H9 (cell line): ENCODE measurements around the gene SLC6A19. TPM values are rescaled to one million over a fixed set of nuclear protein-coding genes. Genes with fewer than 3 reads are reported as not detected.

Source experiments
- DNase-seq: peaks from one replicate; pipeline ENCODE4 v3.0.0-alpha.2; 2017
- H2AFZ ChIP-seq: one replicate; pipeline ENCODE4 v1.6.1; 2013; ENCODE audit warnings: mild to moderate bottlenecking, low read length, control low read depth, moderate library complexity
- H2AK5ac ChIP-seq: 2 replicates; pipeline ENCODE4 v1.6.1; 2013; ENCODE audit warnings: low read length, control low read depth, mixed read lengths; ENCODE audit not compliant: insufficient read length
- H2BK120ac ChIP-seq: one replicate; pipeline ENCODE4 v1.6.1; 2013; ENCODE audit warnings: low read depth, mild to moderate bottlenecking, low read length, control low read depth, inconsistent platforms; ENCODE audit not compliant: poor library complexity, severe bottlenecking
- H2BK12ac ChIP-seq: 2 replicates; pipeline ENCODE4 v1.6.1; 2013; ENCODE audit warnings: low read length, control low read depth, mixed read lengths, low read depth; ENCODE audit not compliant: insufficient read length
- H2BK15ac ChIP-seq: 2 replicates; pipeline ENCODE4 v1.6.1; 2013; ENCODE audit warnings: low read depth, low read length, control low read depth
- H2BK20ac ChIP-seq: one replicate; pipeline ENCODE4 v1.6.1; 2013; ENCODE audit warnings: low read depth, mild to moderate bottlenecking, low read length, control low read depth, inconsistent platforms; ENCODE audit not compliant: poor library complexity, severe bottlenecking
- H2BK5ac ChIP-seq: 2 replicates; pipeline ENCODE4 v1.6.1; 2013; ENCODE audit warnings: low read length, control low read depth, mixed read lengths; ENCODE audit not compliant: insufficient read length
- H3K14ac ChIP-seq: 2 replicates; pipeline ENCODE4 v1.6.1; 2013; ENCODE audit warnings: low read length, control low read depth; ENCODE audit not compliant: insufficient read depth
- H3K18ac ChIP-seq: 2 replicates; pipeline ENCODE4 v1.6.1; 2013; ENCODE audit warnings: low read depth, mild to moderate bottlenecking, mixed read lengths, low read length, control low read depth; ENCODE audit not compliant: insufficient read length
- H3K23ac ChIP-seq: 2 replicates; pipeline ENCODE4 v1.6.1; 2013; ENCODE audit warnings: low read length, control low read depth, mixed read lengths, low read depth; ENCODE audit not compliant: insufficient read length
- H3K23me2 ChIP-seq: 2 replicates; pipeline ENCODE4 v1.6.1; 2013; ENCODE audit warnings: low read depth, mild to moderate bottlenecking, mixed read lengths, low read length, control low read depth; ENCODE audit not compliant: insufficient read length, poor library complexity, severe bottlenecking
- H3K27ac ChIP-seq: 2 replicates; pipeline ENCODE4 v1.5.1; 2013; ENCODE audit warnings: low read length, control low read depth, mixed read lengths, low read depth; ENCODE audit not compliant: insufficient read length
- H3K27me3 ChIP-seq: 2 replicates; pipeline ENCODE4 v1.6.1; 2013; ENCODE audit warnings: low read length, control low read depth, inconsistent platforms; ENCODE audit not compliant: insufficient read depth
- H3K4ac ChIP-seq: 2 replicates; pipeline ENCODE4 v1.6.1; 2013; ENCODE audit warnings: low read depth, mild to moderate bottlenecking, control low read depth, inconsistent platforms, low read length, moderate library complexity
- H3K4me1 ChIP-seq: 2 replicates; pipeline ENCODE4 v1.6.1; 2013; ENCODE audit warnings: low read length, control low read depth, inconsistent platforms; ENCODE audit not compliant: insufficient read depth
- H3K4me2 ChIP-seq: 2 replicates; pipeline ENCODE4 v1.6.1; 2013; ENCODE audit warnings: low read length, control low read depth, mixed read lengths; ENCODE audit not compliant: insufficient read length, insufficient read depth
- H3K56ac ChIP-seq: 2 replicates; pipeline ENCODE4 v1.6.1; 2013; ENCODE audit warnings: low read depth, mild to moderate bottlenecking, mixed read lengths, low read length, control low read depth; ENCODE audit not compliant: insufficient read length
- H3K79me1 ChIP-seq: 2 replicates; pipeline ENCODE4 v1.6.1; 2013; ENCODE audit warnings: low read depth, mild to moderate bottlenecking, moderate library complexity, low read length, control low read depth, inconsistent platforms; ENCODE audit not compliant: insufficient read depth, poor library complexity, severe bottlenecking
- H3K79me2 ChIP-seq: 2 replicates; pipeline ENCODE4 v1.6.1; 2013; ENCODE audit warnings: low read length, control low read depth, inconsistent platforms; ENCODE audit not compliant: insufficient read depth
- H3K9ac ChIP-seq: 2 replicates; pipeline ENCODE4 v1.6.1; 2013; ENCODE audit warnings: low read length, control low read depth, mixed read lengths; ENCODE audit not compliant: insufficient read length; ENCODE audit errors: extremely low read depth
- H3K9me3 ChIP-seq: one replicate; pipeline ENCODE4 v1.6.1; 2013; ENCODE audit warnings: low read depth, low read length, inconsistent platforms; ENCODE audit not compliant: control insufficient read depth
- H3T11ph ChIP-seq: one replicate; pipeline ENCODE4 v1.6.1; 2013; ENCODE audit warnings: mild to moderate bottlenecking, low read length, control low read depth, inconsistent platforms
- H4K20me1 ChIP-seq: one replicate; pipeline ENCODE4 v1.6.1; 2013; ENCODE audit not compliant: control insufficient read depth, insufficient read length, insufficient read depth
- H4K5ac ChIP-seq: 2 replicates; pipeline ENCODE4 v1.6.1; 2013; ENCODE audit warnings: low read depth, mild to moderate bottlenecking, mixed read lengths, low read length, control low read depth; ENCODE audit not compliant: insufficient read length
- H4K8ac ChIP-seq: replicated peaks from 2 replicates; pipeline ENCODE4 v1.6.1; 2013; ENCODE audit warnings: low read length, control low read depth, mixed read lengths, low read depth; ENCODE audit not compliant: insufficient read length
- H4K91ac ChIP-seq: 2 replicates; pipeline ENCODE4 v1.6.1; 2013; ENCODE audit warnings: low read depth, mild to moderate bottlenecking, moderate library complexity, mixed read lengths, low read length, control low read depth; ENCODE audit not compliant: insufficient read length
- H3K27ac Mint-ChIP-seq, 3 experiments: 2 replicates in 2 of 3; 3 replicates in 1 of 3; pipeline ENCODE4 v1.8.0; 2020 to 2021; ENCODE audit warnings: mixed read lengths in 3 of 3, mild to moderate bottlenecking in 1 of 3, moderate library complexity in 1 of 3
- H3K27me3 Mint-ChIP-seq: 2 replicates; pipeline ENCODE4 v1.8.0; 2021; ENCODE audit warnings: low read depth, mild to moderate bottlenecking, moderate library complexity, mixed read lengths
- H3K36me3 Mint-ChIP-seq, 3 experiments: 2 replicates in 2 of 3; 3 replicates in 1 of 3; pipeline ENCODE4 v1.8.0; 2020 to 2021; ENCODE audit warnings: low read depth in 3 of 3, mixed read lengths in 3 of 3; ENCODE audit not compliant: insufficient read depth in 1 of 3
- H3K4me1 Mint-ChIP-seq, 2 experiments: 2 replicates each; pipeline ENCODE4 v1.8.0; 2020; ENCODE audit warnings: mixed read lengths in 2 of 2
- H3K4me3 Mint-ChIP-seq, 2 experiments: 2 replicates in 1 of 2; 3 replicates in 1 of 2; pipeline ENCODE4 v1.8.0; 2020 to 2021; ENCODE audit warnings: mild to moderate bottlenecking in 2 of 2, mixed read lengths in 2 of 2, moderate library complexity in 1 of 2
- H3K9me3 Mint-ChIP-seq, 2 experiments: 2 replicates in 1 of 2; 3 replicates in 1 of 2; pipeline ENCODE4 v1.8.0; 2020; ENCODE audit warnings: mild to moderate bottlenecking in 2 of 2, mixed read lengths in 2 of 2, moderate library complexity in 1 of 2
- WGBS: extraction: QIAGEN DNeasy Blood & Tissue Kit; methylation state at CpG from one replicate; pipeline ENCODE4 v1.1.7; 2013; ENCODE audit warnings: missing lambda C conversion rate, low lambda C conversion rate, mixed read lengths; ENCODE audit not compliant: insufficient read length; ENCODE audit errors: extremely low coverage; 5-methylcytosine and 5-hydroxymethylcytosine counted together
- total RNA-seq: library from RNA; stranded (reverse); gene quantifications from 2 replicates; pipeline ENCODE4 v1.2.1, GENCODE V29; 2021
- TF ChIP-seq, protein P1 (sequence below): fragments of 200-600 bp; sonication (generic); conservative IDR thresholded peaks from 3 replicates; pipeline ENCODE4 v1.8.0; 2021; ENCODE audit warnings: antibody characterized with exemption, mild to moderate bottlenecking

Gene SLC6A19
- total RNA-seq, 1 experiment from 2014 or later, result not detected

DNA sequence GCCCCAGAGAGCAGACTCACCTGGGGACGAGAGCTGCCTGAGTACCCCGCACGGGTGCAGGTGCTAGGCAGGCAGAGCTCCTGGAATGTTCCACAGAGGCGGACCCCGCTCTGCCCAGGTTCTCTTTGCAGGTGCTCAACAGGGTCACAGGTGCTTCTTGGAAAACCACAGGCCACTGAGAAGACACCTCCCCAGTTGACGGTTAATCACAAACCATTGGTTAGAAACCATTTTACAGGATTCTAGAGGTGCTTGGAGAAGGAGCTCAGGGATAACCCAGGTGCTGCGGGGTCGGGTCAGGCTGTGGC, 17.3 kb upstream of the SLC6A19 start:
- no peaks in the 10 kb centered on the region for H3K9me3 ChIP-seq
- H4K91ac ChIP-seq, result no peak overlapping the region
- Mint-ChIP-seq H3K4me3 (no peak overlapping the region), H3K27ac (no peak overlapping the region), H3K4me1 (peaks cover 5% of the 10 kb centered on the region in 2 experiments; a peak in 2 of 4 replicates), H3K36me3 (no peaks in the 10 kb centered on the region), H3K9me3 (no peaks in the 10 kb centered on the region), H3K27me3 (no peaks in the 10 kb centered on the region)
- H3K79me1 ChIP-seq, result no peaks in the 10 kb centered on the region
- H2BK20ac ChIP-seq, result no peak overlapping the region
- H3K9ac ChIP-seq, result no peak overlapping the region
- H3K4ac ChIP-seq, result no peak overlapping the region
- no peak overlapping the region for H4K5ac ChIP-seq
- H2AK5ac ChIP-seq, result no peak overlapping the region
- H2BK12ac ChIP-seq, result no peak overlapping the region
- TF ChIP-seq, protein P1, sequence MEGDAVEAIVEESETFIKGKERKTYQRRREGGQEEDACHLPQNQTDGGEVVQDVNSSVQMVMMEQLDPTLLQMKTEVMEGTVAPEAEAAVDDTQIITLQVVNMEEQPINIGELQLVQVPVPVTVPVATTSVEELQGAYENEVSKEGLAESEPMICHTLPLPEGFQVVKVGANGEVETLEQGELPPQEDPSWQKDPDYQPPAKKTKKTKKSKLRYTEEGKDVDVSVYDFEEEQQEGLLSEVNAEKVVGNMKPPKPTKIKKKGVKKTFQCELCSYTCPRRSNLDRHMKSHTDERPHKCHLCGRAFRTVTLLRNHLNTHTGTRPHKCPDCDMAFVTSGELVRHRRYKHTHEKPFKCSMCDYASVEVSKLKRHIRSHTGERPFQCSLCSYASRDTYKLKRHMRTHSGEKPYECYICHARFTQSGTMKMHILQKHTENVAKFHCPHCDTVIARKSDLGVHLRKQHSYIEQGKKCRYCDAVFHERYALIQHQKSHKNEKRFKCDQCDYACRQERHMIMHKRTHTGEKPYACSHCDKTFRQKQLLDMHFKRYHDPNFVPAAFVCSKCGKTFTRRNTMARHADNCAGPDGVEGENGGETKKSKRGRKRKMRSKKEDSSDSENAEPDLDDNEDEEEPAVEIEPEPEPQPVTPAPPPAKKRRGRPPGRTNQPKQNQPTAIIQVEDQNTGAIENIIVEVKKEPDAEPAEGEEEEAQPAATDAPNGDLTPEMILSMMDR, result no peak
- no peak overlapping the region for H3K14ac ChIP-seq
- H2BK5ac ChIP-seq, result no peak overlapping the region
- no peak for DNase-seq
- no peaks in the 10 kb centered on the region for H3K4me1 ChIP-seq
- no peaks in the 10 kb centered on the region for H3K23me2 ChIP-seq
- H3K23ac ChIP-seq, result no peak overlapping the region
- H3K79me2 ChIP-seq, result no peaks in the 10 kb centered on the region
- no peaks in the 10 kb centered on the region for H3K27me3 ChIP-seq
- no peak overlapping the region for H3T11ph ChIP-seq
- no peak overlapping the region for H3K56ac ChIP-seq
- no peak overlapping the region for H3K27ac ChIP-seq
- no peak overlapping the region for H2BK120ac ChIP-seq
- H4K8ac ChIP-seq, result no peak overlapping the region
- no peak overlapping the region for H3K4me2 ChIP-seq
- H2BK15ac ChIP-seq, result no peak overlapping the region
- no peak overlapping the region for H2AFZ ChIP-seq
- no CpG with 5 or more reads among the region's 8 CpGs for WGBS
- H4K20me1 ChIP-seq, result no peaks in the 10 kb centered on the region
- H3K18ac ChIP-seq, result no peak overlapping the region
